Right atrium auricular region (tissue), 2 donors: ENCODE measurements around the gene ALDH1A1. TPM values are rescaled to one million over a fixed set of nuclear protein-coding genes. Genes with fewer than 3 reads are reported as not detected.

Experiments used
- DNase-seq: peaks from one replicate; pipeline ENCODE4 v3.0.0-alpha.2; 2019; ENCODE audit warnings: low spot score
- H3K27ac ChIP-seq, 2 donors: fragments of 200-600 bp; sonication (generic); 1 replicate in 1 of 2; 2 replicates in 1 of 2; pipeline ENCODE4 v1.5.1; 2016 to 2019
- H3K27me3 ChIP-seq, 2 donors: fragments of 200-600 bp; sonication (generic); one replicate each; pipeline versions ENCODE4 v1.5.1 to v1.6.0; 2017 to 2019
- H3K36me3 ChIP-seq: fragments of 200-600 bp; sonication (generic); one replicate; pipeline ENCODE4 v1.5.1; 2016
- H3K4me1 ChIP-seq, 2 donors: fragments of 200-600 bp; sonication (generic); one replicate each; pipeline versions ENCODE4 v1.5.1 to v1.6.0; 2017 to 2019
- H3K4me3 ChIP-seq, 2 donors: fragments of 200-600 bp; sonication (generic); 1 replicate in 1 of 2; 2 replicates in 1 of 2; pipeline ENCODE4 v1.5.1; 2017 to 2019; ENCODE audit warnings: mild to moderate bottlenecking in 1 of 2, moderate library complexity in 1 of 2
- H3K9me3 ChIP-seq, 2 donors: fragments of 200-600 bp; sonication (generic); one replicate each; pipeline ENCODE4 v1.5.1; 2019
- total RNA-seq, 2 donors: library from RNA; depleted of rRNA; stranded (reverse); fragments of >200 nt; gene quantifications; one replicate each; pipeline ENCODE4 v1.1.0, GENCODE V29; 2016
- TF ChIP-seq, protein P1 (sequence below), 2 donors: fragments of 200-600 bp; sonication (generic); IDR thresholded peaks; one replicate each; pipeline ENCODE4 v1.5.1; 2019; ENCODE audit warnings: antibody characterized with exemption in 2 of 2

ALDH1A1 gene
- total RNA-seq, 2 donors from 2014 or later = 24.0 to 32.2 TPM

DNA sequence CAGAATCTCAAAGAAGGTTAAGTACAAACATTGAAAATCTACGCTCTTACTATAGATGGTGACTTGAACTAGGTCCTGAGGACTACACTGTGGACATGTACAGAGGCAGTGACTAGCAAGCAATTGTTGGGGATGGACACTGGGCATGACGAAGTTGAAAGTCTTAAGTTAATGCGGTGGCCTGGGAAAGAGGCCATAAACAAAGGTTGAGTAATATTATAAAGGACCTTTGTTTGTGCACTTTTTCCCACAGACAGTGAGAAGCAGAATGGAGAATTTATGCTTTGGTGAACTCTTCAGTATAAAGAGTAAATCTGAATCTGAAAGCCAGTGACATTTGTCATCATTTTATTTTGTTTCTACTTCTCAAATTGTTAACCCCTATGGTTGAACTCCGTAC, 15.3 kb downstream of the ALDH1A1 start:
- no peaks in the 10 kb centered on the region for H3K9me3 ChIP-seq
- no peak for DNase-seq
- TF ChIP-seq, protein P1, sequence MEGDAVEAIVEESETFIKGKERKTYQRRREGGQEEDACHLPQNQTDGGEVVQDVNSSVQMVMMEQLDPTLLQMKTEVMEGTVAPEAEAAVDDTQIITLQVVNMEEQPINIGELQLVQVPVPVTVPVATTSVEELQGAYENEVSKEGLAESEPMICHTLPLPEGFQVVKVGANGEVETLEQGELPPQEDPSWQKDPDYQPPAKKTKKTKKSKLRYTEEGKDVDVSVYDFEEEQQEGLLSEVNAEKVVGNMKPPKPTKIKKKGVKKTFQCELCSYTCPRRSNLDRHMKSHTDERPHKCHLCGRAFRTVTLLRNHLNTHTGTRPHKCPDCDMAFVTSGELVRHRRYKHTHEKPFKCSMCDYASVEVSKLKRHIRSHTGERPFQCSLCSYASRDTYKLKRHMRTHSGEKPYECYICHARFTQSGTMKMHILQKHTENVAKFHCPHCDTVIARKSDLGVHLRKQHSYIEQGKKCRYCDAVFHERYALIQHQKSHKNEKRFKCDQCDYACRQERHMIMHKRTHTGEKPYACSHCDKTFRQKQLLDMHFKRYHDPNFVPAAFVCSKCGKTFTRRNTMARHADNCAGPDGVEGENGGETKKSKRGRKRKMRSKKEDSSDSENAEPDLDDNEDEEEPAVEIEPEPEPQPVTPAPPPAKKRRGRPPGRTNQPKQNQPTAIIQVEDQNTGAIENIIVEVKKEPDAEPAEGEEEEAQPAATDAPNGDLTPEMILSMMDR (IDR thresholded peaks at IDR 0.05) = no peak
- H3K27ac ChIP-seq = no peak overlapping the region
- H3K4me1 ChIP-seq = no peaks in the 10 kb centered on the region
- H3K36me3 ChIP-seq = no peaks in the 10 kb centered on the region
- no peak overlapping the region for H3K4me3 ChIP-seq
- no peaks in the 10 kb centered on the region for H3K27me3 ChIP-seq

DNA sequence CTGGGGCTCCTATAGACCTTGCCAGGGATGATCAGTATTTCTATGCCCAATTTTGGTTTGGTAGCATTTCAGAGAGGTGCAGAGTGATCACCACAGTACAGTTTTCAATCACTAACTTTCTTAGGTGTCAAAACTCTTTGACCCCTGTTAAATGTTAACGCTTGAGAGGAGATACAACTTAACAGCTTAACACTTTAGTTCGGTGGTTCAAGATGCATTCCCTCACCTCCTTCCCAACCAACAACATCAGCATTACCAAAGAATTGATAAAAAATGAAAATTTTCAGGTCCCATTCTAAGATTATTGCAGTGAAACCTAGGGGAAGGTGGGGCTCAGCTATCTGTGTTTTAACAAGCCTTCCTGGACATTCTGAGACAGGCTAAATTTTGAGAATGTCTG, 16.2 kb downstream of the ALDH1A1 start:
- Histone ChIP-seq H3K27ac (no peak overlapping the region), H3K4me1 (no peaks in the 10 kb centered on the region), H3K9me3 (no peaks in the 10 kb centered on the region), H3K4me3 (no peak overlapping the region), H3K36me3 (no peaks in the 10 kb centered on the region), H3K27me3 (no peaks in the 10 kb centered on the region)
- TF ChIP-seq, protein P1 (IDR thresholded peaks at IDR 0.05) = no peak
- DNase-seq = no peak

DNA sequence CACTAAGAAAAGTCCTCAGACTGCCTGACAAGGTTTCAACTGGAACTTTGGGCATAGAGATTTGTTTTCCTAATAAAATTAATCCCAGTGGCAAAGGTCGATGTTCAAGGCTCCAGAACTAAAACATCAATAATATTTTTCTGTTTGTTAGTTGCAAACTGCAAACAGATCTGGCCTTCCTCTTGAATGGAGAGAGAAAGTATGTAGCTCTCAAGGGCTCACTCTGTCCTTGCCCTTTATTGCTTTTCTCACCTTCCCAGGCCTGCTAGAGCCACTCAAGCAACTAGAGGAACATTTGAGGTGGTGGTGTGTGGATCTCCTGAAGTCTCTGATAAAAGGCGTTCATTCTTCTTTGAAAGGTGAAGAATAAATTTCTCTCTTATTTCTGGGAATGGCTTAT, 16.6 kb downstream of the ALDH1A1 start:
- Histone ChIP-seq H3K27ac (no peak overlapping the region), H3K4me1 (no peaks in the 10 kb centered on the region)
- TF ChIP-seq, protein P1 (IDR thresholded peaks at IDR 0.05) = no peak

DNA sequence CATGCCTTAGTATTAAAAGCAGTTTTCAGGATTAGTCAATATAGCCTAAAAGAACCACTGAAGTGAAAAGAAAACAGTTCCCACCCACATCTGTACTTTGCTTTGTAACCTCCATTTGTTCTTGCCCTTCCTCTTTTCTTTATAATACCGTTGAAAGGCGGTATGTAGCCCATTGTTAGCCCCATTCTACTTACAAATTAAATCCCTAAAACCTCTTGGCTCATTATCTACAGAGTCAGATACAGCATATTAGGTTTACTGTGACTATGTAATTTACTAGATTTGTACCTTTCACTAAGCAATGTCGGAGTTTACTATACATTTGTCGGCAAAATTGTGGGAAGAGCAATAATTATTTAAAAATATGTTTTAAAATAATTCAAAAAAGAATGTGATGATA, 17.3 kb downstream of the ALDH1A1 start:
- DNase-seq = no peak
- no peaks in the 10 kb centered on the region for H3K4me1 ChIP-seq
- no peak overlapping the region for H3K4me3 ChIP-seq
- no peaks in the 10 kb centered on the region for H3K9me3 ChIP-seq
- no peaks in the 10 kb centered on the region for H3K27me3 ChIP-seq
- no peaks in the 10 kb centered on the region for H3K36me3 ChIP-seq
- TF ChIP-seq, protein P1 (IDR thresholded peaks at IDR 0.05) = no peak
- H3K27ac ChIP-seq = no peak overlapping the region

More for the DNA sequence above, 16.6 kb downstream of the ALDH1A1 start:
- H3K4me3 ChIP-seq = no peak overlapping the region
- H3K36me3 ChIP-seq = no peaks in the 10 kb centered on the region
- H3K9me3 ChIP-seq = no peaks in the 10 kb centered on the region
- no peak for DNase-seq
- no peaks in the 10 kb centered on the region for H3K27me3 ChIP-seq

DNA sequence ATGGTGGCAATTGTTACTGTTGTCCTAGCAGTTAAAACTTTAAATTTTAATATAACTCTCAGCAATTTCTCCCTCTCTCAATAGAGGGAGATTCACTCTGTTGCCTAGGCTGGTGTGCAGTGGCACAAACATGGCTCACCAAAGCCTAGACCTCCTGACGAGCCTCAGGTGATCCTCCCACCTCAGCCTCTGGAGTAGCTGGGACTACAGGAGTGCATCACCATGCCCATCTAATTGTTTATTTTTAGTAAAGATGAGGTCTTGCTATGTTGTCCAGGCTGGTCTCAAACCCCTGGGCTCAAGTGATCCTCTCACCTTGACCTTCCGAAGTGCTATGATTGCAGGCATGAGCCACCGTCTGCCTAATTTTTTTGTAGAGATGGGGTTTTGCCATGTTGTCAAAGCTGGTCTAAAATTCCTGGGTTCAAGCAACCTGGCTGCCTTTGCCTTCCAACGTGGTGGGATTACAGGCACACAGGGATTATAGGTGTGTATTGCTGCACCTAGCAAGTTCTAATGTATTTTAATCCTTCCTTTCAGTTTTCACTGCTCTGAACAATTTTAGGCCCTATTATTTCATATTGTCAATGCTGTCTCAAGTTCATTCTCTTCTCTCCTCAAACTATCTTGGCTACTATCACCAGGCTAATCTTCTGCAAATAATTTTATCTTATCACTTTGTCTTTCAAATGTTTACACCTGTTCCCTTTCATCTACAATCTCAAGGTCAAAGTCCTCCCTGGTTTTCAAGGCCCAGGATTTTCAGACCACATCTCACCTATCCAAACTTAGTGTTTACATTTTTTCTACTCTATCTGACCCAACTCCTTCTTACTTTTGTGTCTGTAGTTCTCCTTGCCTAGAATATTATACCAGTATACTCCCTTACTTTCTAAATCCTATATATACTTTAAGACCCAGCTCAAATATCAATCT, 18.9 kb downstream of the ALDH1A1 start:
- Histone ChIP-seq H3K27ac (no peak overlapping the region), H3K27me3 (no peaks in the 10 kb centered on the region), H3K9me3 (no peaks in the 10 kb centered on the region), H3K36me3 (no peaks in the 10 kb centered on the region), H3K4me1 (no peaks in the 10 kb centered on the region), H3K4me3 (no peak overlapping the region)
- no peak for DNase-seq
- TF ChIP-seq, protein P1 (IDR thresholded peaks at IDR 0.05) = no peak
